Nephron (organoid): ENCODE measurements around the gene MFAP2.

Source experiments
- H3K27ac Mint-ChIP-seq, 3 experiments: 2 replicates each; pipeline ENCODE4 v1.8.0; 2020; ENCODE audit warnings: mixed read lengths in 3 of 3, mild to moderate bottlenecking in 2 of 3, moderate library complexity in 1 of 3
- H3K27me3 Mint-ChIP-seq: 2 replicates; pipeline ENCODE4 v1.8.0; 2021; ENCODE audit warnings: low read depth, mild to moderate bottlenecking, moderate library complexity, mixed read lengths
- H3K36me3 Mint-ChIP-seq: 2 replicates; pipeline ENCODE4 v1.8.0; 2020; ENCODE audit warnings: low read depth, mixed read lengths
- H3K4me1 Mint-ChIP-seq: 2 replicates; pipeline ENCODE4 v1.8.0; 2020; ENCODE audit warnings: mixed read lengths
- H3K4me3 Mint-ChIP-seq, 3 experiments: 2 replicates each; pipeline ENCODE4 v1.8.0; 2020; ENCODE audit warnings: mild to moderate bottlenecking in 3 of 3, mixed read lengths in 3 of 3, moderate library complexity in 2 of 3
- H3K9me3 Mint-ChIP-seq: 2 replicates; pipeline ENCODE4 v1.8.0; 2020; ENCODE audit warnings: mixed read lengths
- TF ChIP-seq, protein P1 (sequence below), 3 experiments: fragments of 200-600 bp; sonication (generic); IDR thresholded peaks; one replicate each; pipeline ENCODE4 v1.5.0; 2021; ENCODE audit warnings: antibody characterized with exemption in 3 of 3; ENCODE audit not compliant: unreplicated experiment in 3 of 3

The MFAP2 gene

DNA sequence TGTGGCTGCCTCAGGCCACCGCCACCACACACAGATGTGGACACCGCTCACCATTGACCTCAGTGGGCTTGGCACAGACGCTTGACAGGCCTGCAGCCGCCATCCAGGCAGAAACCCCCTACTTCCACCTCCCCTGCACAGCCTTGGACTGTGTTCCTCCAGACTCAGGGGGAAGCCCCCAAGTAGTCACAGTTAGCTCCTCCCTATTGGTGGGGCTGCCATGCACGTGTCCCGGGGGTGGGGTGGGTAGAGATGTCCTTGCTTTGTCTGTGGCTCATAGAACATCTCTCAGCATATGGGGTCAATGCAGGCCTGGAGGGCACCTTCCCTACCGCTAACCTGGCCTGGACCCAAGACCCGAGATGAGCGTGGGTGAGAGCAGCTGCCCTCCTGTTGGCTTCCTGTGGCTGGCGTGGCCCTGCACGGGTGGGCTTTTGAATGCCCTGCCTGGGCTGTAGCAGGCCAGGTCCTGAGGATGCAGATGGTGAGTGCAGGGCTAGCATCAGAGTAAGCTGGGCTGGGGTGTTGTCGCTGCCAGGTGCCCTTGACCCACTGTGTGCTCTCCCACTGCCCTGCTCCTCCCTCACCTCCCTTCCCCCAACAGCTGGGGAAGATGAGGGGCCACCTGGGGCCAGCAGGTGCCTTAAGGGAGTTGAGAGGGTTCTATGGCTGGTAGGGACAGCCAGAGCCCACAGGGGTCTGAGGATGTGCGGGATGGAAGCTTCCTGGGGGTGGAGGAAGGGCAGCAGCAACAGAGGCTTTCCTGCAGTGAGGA lies 52.5 kb downstream of the MFAP2 start:
- Mint-ChIP-seq H3K36me3 (peaks cover 9% of the 10 kb centered on the region), H3K4me1 (peaks cover 19% of the 10 kb centered on the region), H3K27me3 (no peaks in the 10 kb centered on the region), H3K27ac (peak overlapping the region in 2 of 3 experiments; percentile 57), H3K9me3 (no peaks in the 10 kb centered on the region), H3K4me3 (no peak overlapping the region)
- TF ChIP-seq, protein P1, sequence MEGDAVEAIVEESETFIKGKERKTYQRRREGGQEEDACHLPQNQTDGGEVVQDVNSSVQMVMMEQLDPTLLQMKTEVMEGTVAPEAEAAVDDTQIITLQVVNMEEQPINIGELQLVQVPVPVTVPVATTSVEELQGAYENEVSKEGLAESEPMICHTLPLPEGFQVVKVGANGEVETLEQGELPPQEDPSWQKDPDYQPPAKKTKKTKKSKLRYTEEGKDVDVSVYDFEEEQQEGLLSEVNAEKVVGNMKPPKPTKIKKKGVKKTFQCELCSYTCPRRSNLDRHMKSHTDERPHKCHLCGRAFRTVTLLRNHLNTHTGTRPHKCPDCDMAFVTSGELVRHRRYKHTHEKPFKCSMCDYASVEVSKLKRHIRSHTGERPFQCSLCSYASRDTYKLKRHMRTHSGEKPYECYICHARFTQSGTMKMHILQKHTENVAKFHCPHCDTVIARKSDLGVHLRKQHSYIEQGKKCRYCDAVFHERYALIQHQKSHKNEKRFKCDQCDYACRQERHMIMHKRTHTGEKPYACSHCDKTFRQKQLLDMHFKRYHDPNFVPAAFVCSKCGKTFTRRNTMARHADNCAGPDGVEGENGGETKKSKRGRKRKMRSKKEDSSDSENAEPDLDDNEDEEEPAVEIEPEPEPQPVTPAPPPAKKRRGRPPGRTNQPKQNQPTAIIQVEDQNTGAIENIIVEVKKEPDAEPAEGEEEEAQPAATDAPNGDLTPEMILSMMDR (IDR thresholded peaks at IDR 0.05; ENCODE audit: unreplicated experiment in 3 of 3) = no peak

- peak overlapping the region; percentile 57 to 61 (median 57) for H3K27ac Mint-ChIP-seq
- TF ChIP-seq, protein P1 (IDR thresholded peaks at IDR 0.05; ENCODE audit: unreplicated experiment in 3 of 3) = no peak
- peaks cover 19% of the 10 kb centered on the region for H3K4me1 Mint-ChIP-seq
- H3K27me3 Mint-ChIP-seq = no peaks in the 10 kb centered on the region
- no peaks in the 10 kb centered on the region for H3K9me3 Mint-ChIP-seq
- peaks cover 5% of the 10 kb centered on the region for H3K36me3 Mint-ChIP-seq
- no peak overlapping the region for H3K4me3 Mint-ChIP-seq
Measured at GRCh38 chr1:16927256-16927655, 53.2 kb downstream of the MFAP2 start.

DNA sequence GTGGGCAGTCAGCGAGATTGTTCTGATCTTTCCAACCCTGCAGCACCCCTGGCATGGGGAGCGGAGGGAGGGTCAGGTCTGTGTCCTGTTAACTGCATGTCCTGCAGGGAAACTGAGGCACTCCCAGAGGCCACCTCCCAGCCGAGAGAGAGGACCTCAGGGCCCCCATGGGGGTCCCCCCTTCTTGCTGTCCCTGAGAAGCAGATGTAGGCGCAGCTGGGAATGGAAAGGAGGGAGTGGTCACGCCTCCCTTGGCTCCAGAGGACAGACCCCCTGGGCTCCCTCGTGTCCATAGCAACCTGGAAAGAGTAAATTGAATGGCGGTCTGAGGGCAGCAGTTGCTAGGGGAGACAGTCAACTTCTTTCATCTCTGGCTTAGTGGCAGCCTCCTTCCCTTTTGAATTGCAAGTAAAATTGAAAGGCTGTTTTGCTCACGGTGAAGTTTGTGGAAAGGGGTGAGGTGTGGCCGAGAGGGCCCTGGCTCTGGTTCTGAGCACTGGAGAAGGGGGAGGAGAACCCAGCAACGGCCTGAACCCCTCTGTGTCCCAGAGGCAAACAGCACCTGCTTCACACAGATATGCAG lies 53.8 kb downstream of the MFAP2 start:
- Mint-ChIP-seq H3K9me3 (no peaks in the 10 kb centered on the region), H3K4me3 (no peak overlapping the region), H3K36me3 (peaks cover 3% of the 10 kb centered on the region), H3K4me1 (peaks cover 22% of the 10 kb centered on the region), H3K27ac (peak overlapping the region; percentile 57 to 61 (median 57)), H3K27me3 (peaks cover 3% of the 10 kb centered on the region)
- TF ChIP-seq, protein P1 (IDR thresholded peaks at IDR 0.05; ENCODE audit: unreplicated experiment in 3 of 3) = no peak

DNA sequence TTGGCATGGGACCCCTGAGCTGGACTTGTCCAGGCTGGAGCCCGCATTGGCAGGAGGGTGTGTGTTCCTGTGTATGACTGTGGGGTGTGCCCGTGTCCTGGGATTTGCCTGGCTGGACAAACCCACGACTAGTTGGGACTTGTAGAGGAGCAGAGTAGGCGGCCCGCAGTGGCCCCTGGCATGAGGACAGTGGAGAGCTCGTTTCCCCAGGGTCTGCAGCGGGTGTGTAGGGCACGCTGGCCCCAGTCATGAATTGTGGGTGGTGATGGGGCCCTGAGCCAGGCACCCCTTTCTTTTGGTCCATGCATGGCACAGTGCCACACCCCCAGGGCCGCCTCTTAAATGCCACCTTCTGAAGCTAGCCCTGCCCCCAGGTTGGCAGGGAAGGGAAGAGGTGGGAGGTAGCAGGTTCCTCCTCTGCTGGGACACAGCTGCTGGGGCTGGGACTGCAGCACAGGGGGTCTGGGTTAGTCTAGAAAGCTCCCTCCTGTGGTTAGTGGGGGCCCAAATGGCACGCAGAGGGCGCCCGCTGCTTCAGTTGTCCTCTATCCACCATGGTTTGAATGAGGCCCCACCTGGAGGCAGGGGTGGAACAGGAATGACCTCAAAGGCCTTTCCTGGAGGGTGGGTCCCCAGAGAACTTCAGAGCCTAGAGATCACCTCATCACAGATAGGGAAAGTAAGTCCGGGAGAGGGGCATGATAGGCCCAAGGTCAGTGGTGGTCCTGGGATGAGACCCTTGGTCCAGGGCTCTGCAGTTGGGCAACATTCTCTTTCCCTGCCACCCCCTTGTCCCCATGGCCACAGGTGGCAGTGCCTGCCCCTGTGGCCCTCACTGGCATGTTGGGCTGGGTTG lies 54.6 kb downstream of the MFAP2 start:
- H3K9me3 Mint-ChIP-seq = no peaks in the 10 kb centered on the region
- H3K36me3 Mint-ChIP-seq = no peaks in the 10 kb centered on the region
- TF ChIP-seq, protein P1 (IDR thresholded peaks at IDR 0.05; ENCODE audit: unreplicated experiment in 3 of 3) = no peak
- H3K4me1 Mint-ChIP-seq = peaks cover 26% of the 10 kb centered on the region
- peaks cover 3% of the 10 kb centered on the region for H3K27me3 Mint-ChIP-seq
- H3K27ac Mint-ChIP-seq = peak overlapping the region in 1 of 3 experiments; percentile 42
- H3K4me3 Mint-ChIP-seq = no peak overlapping the region

- no peaks in the 10 kb centered on the region for H3K9me3 Mint-ChIP-seq
- peaks cover 3% of the 10 kb centered on the region for H3K27me3 Mint-ChIP-seq
- no peaks in the 10 kb centered on the region for H3K36me3 Mint-ChIP-seq
- H3K27ac Mint-ChIP-seq = no peak overlapping the region
- TF ChIP-seq, protein P1 (IDR thresholded peaks at IDR 0.05; ENCODE audit: unreplicated experiment in 3 of 3) = peak in 1 of 3 experiments; percentile 7
- peaks cover 26% of the 10 kb centered on the region for H3K4me1 Mint-ChIP-seq
- no peak overlapping the region for H3K4me3 Mint-ChIP-seq
Measured at GRCh38 chr1:16924919-16925477, 55.4 kb downstream of the MFAP2 start.
